GM12878 (cell line): ENCODE results near the gene PTK7. TPM values are rescaled to one million over a fixed set of nuclear protein-coding genes. Genes with fewer than 3 reads are reported as not detected.
A peak's percentile ranks its signal among the peaks of the same experiment; 100 is the strongest.

Experiments
- KLF5 ChIP-seq: fragments of 450-650 bp; IDR thresholded peaks from 2 replicates; pipeline ENCODE4 v1.6.1; 2014; ENCODE audit warnings: mild to moderate bottlenecking; ENCODE audit not compliant: partially characterized antibody
- MYC ChIP-seq: IDR thresholded peaks from 2 replicates; pipeline ENCODE4 v1.6.1; 2011; ENCODE audit warnings: mild to moderate bottlenecking, low read length, moderate library complexity, inconsistent platforms; ENCODE audit not compliant: insufficient read depth, insufficient replicate concordance, insufficient read length, severe bottlenecking
- NR2C2 ChIP-seq: IDR thresholded peaks from 2 replicates; pipeline ENCODE4 v1.6.1; 2011; ENCODE audit warnings: borderline replicate concordance, low read depth; ENCODE audit not compliant: control insufficient read depth, insufficient read length
- POLR2AphosphoS5 ChIP-seq: IDR thresholded peaks from 2 replicates; pipeline ENCODE4 v1.6.1; 2011; ENCODE audit warnings: mild to moderate bottlenecking, low read length, inconsistent platforms
- RUNX3 ChIP-seq: IDR thresholded peaks from 2 replicates; pipeline ENCODE4 v1.6.1; 2012; ENCODE audit warnings: low read length, inconsistent platforms
- polyA plus RNA-seq, 11 experiments: library from polyadenylated mRNA; depleted of rRNA in 4 of 11; unstranded in 6 of 11; stranded (reverse) in 5 of 11; fragments of >200 nt; fragmentation: Nextera tagmentation in 4 of 11; fragmentation: Illumina TruSeq in 1 of 11; extraction: Ambion mirVana in 4 of 11; extraction: Trizol in 1 of 11; gene quantifications; 1 replicate in 1 of 11; 2 replicates in 10 of 11; pipeline versions ENCODE4 v1.2.1 to v1.2.3, GENCODE V29; 2011 to 2016; ENCODE audit warnings: inconsistent platforms in 2 of 11, missing spikeins in 2 of 11, low read depth in 1 of 11
- total RNA-seq, 4 experiments: library from RNA; depleted of rRNA in 3 of 4; stranded (reverse); fragments of >200 nt in 3 of 4; fragmentation: Illumina TruSeq in 1 of 4; extraction: Trizol in 1 of 4; gene quantifications; 2 replicates each; pipeline versions ENCODE4 v1.2.1 to v1.2.3, GENCODE V29; 2013 to 2021
- TF ChIP-seq, protein P1 (sequence below): fragments of 450-650 bp; IDR thresholded peaks from 2 replicates; pipeline ENCODE4 v1.6.1; 2017; ENCODE audit warnings: mild to moderate bottlenecking, moderate library complexity
- TF ChIP-seq, protein P2 (sequence below): fragments of 450-650 bp; IDR thresholded peaks from 2 replicates; pipeline ENCODE4 v1.6.1; 2016; ENCODE audit warnings: mild to moderate bottlenecking, moderate library complexity, borderline replicate concordance
- TF ChIP-seq, protein P3 (sequence below): fragments of 450-650 bp; formaldehyde crosslinking; IDR thresholded peaks from 2 replicates; pipeline ENCODE4 v1.5.0; 2022; ENCODE audit warnings: mild to moderate bottlenecking, missing genetic modification characterization
- TF ChIP-seq, protein P4 (sequence below): fragments of 450-650 bp; IDR thresholded peaks from 2 replicates; pipeline ENCODE4 v1.6.1; 2017; ENCODE audit warnings: mild to moderate bottlenecking, low read depth, inconsistent platforms; ENCODE audit not compliant: poor library complexity, severe bottlenecking

Gene PTK7
- total and polyA plus RNA-seq, 10 of the 15 experiments (the other 5 are each of a cell fraction or from before 2014, with no cell fraction given), result 0.18 to 14.4 (median 3.3) TPM; not detected in 1

DNA sequence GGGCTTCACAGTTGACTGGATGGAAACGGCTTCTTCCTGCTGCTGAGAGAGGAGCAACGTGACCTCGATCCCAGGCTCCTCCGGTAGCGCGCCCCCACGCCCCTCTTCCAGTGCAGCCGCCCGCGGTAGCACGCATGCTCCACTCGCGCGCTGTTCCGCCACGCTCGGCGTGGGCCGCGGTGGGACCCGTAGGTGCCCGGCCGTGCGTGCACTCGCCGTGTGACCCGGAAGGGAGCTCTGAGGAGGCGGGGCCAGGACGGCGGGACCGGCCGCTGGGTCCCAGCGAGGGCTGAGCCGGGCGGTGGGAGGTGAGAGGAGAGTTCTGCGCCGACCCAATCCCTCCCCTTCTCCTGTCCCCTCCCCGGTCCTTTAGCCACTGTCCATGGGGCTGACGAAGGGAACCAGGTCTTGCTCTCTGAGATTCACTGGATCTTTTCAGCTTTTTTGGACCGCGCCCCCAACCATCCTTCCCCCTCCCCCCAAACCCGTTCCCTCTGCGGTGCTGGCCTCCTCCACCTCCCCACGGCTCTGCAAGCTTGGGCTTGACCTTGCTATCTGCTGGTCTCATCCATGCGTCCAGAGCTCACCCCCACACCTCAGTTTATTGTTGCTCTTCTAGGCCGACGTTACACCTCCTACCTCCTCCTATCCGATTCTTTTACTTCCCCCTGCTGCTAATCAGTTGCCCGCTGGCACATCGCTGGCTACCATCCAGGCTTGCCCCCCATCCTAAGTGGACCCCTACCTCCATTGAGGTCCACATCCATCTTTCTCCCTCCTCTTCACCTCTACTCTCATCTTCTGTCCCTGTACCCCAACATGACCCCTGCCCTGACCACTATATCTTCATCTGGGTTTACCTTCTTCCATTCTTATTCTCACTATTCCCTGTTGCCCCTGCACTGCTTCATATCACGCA is 106.1 kb downstream of the PTK7 start, which contains the start of gene CUL9 (continued):
- no peak for TF ChIP-seq NR2C2
- TF ChIP-seq, protein P1, sequence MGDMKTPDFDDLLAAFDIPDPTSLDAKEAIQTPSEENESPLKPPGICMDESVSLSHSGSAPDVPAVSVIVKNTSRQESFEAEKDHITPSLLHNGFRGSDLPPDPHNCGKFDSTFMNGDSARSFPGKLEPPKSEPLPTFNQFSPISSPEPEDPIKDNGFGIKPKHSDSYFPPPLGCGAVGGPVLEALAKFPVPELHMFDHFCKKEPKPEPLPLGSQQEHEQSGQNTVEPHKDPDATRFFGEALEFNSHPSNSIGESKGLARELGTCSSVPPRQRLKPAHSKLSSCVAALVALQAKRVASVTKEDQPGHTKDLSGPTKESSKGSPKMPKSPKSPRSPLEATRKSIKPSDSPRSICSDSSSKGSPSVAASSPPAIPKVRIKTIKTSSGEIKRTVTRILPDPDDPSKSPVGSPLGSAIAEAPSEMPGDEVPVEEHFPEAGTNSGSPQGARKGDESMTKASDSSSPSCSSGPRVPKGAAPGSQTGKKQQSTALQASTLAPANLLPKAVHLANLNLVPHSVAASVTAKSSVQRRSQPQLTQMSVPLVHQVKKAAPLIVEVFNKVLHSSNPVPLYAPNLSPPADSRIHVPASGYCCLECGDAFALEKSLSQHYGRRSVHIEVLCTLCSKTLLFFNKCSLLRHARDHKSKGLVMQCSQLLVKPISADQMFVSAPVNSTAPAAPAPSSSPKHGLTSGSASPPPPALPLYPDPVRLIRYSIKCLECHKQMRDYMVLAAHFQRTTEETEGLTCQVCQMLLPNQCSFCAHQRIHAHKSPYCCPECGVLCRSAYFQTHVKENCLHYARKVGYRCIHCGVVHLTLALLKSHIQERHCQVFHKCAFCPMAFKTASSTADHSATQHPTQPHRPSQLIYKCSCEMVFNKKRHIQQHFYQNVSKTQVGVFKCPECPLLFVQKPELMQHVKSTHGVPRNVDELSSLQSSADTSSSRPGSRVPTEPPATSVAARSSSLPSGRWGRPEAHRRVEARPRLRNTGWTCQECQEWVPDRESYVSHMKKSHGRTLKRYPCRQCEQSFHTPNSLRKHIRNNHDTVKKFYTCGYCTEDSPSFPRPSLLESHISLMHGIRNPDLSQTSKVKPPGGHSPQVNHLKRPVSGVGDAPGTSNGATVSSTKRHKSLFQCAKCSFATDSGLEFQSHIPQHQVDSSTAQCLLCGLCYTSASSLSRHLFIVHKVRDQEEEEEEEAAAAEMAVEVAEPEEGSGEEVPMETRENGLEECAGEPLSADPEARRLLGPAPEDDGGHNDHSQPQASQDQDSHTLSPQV, result peak; percentile 57; the same call in 1 of the 2 replicates
- peak; percentile 54 for TF ChIP-seq MYC
- TF ChIP-seq, protein P2, sequence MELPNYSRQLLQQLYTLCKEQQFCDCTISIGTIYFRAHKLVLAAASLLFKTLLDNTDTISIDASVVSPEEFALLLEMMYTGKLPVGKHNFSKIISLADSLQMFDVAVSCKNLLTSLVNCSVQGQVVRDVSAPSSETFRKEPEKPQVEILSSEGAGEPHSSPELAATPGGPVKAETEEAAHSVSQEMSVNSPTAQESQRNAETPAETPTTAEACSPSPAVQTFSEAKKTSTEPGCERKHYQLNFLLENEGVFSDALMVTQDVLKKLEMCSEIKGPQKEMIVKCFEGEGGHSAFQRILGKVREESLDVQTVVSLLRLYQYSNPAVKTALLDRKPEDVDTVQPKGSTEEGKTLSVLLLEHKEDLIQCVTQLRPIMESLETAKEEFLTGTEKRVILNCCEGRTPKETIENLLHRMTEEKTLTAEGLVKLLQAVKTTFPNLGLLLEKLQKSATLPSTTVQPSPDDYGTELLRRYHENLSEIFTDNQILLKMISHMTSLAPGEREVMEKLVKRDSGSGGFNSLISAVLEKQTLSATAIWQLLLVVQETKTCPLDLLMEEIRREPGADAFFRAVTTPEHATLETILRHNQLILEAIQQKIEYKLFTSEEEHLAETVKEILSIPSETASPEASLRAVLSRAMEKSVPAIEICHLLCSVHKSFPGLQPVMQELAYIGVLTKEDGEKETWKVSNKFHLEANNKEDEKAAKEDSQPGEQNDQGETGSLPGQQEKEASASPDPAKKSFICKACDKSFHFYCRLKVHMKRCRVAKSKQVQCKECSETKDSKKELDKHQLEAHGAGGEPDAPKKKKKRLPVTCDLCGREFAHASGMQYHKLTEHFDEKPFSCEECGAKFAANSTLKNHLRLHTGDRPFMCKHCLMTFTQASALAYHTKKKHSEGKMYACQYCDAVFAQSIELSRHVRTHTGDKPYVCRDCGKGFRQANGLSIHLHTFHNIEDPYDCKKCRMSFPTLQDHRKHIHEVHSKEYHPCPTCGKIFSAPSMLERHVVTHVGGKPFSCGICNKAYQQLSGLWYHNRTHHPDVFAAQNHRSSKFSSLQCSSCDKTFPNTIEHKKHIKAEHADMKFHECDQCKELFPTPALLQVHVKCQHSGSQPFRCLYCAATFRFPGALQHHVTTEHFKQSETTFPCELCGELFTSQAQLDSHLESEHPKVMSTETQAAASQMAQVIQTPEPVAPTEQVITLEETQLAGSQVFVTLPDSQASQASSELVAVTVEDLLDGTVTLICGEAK, result no peak
- TF ChIP-seq, protein P3, sequence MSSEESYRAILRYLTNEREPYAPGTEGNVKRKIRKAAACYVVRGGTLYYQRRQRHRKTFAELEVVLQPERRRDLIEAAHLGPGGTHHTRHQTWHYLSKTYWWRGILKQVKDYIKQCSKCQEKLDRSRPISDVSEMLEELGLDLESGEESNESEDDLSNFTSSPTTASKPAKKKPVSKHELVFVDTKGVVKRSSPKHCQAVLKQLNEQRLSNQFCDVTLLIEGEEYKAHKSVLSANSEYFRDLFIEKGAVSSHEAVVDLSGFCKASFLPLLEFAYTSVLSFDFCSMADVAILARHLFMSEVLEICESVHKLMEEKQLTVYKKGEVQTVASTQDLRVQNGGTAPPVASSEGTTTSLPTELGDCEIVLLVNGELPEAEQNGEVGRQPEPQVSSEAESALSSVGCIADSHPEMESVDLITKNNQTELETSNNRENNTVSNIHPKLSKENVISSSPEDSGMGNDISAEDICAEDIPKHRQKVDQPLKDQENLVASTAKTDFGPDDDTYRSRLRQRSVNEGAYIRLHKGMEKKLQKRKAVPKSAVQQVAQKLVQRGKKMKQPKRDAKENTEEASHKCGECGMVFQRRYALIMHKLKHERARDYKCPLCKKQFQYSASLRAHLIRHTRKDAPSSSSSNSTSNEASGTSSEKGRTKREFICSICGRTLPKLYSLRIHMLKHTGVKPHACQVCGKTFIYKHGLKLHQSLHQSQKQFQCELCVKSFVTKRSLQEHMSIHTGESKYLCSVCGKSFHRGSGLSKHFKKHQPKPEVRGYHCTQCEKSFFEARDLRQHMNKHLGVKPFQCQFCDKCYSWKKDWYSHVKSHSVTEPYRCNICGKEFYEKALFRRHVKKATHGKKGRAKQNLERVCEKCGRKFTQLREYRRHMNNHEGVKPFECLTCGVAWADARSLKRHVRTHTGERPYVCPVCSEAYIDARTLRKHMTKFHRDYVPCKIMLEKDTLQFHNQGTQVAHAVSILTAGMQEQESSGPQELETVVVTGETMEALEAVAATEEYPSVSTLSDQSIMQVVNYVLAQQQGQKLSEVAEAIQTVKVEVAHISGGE, result no peak
- TF ChIP-seq, protein P4, sequence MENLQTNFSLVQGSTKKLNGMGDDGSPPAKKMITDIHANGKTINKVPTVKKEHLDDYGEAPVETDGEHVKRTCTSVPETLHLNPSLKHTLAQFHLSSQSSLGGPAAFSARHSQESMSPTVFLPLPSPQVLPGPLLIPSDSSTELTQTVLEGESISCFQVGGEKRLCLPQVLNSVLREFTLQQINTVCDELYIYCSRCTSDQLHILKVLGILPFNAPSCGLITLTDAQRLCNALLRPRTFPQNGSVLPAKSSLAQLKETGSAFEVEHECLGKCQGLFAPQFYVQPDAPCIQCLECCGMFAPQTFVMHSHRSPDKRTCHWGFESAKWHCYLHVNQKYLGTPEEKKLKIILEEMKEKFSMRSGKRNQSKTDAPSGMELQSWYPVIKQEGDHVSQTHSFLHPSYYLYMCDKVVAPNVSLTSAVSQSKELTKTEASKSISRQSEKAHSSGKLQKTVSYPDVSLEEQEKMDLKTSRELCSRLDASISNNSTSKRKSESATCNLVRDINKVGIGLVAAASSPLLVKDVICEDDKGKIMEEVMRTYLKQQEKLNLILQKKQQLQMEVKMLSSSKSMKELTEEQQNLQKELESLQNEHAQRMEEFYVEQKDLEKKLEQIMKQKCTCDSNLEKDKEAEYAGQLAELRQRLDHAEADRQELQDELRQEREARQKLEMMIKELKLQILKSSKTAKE, result no peak
- peak; percentile 90 for TF ChIP-seq POLR2AphosphoS5
- peak; percentile 3; the same call in 1 of the 2 replicates for TF ChIP-seq RUNX3
- peak; percentile 79 for TF ChIP-seq KLF5
